Measurements from ENCODE around the gene FNIP1.
"Not testable (repeated sequence)": the region's sequence is repeated elsewhere in the genome, so short reads cannot be mapped to it uniquely, and the experiment has no call there.

The FNIP1 gene

GRCh38 chr5:131782717-131783116 is 14.1 kb downstream of the FNIP1 start:
- no peak for TF ChIP-seq CTCF (IDR thresholded peaks at IDR 0.05; ENCODE audit: insufficient read depth, low read length, missing control alignments)
- ChIA-PET POLR2A (no interaction called here), CTCF (no interaction called here)
- no peak for DNase-seq (ENCODE audit: low read depth, low spot score)
- no peak overlapping the region for H3K4me3 ChIP-seq (ENCODE audit: low read depth, low read length)

- POLR2A ChIA-PET; H3K4me3 ChIP-seq (ENCODE audit: low read depth, low read length); CTCF ChIA-PET; DNase-seq (ENCODE audit: low read depth, low spot score): not testable (repeated sequence)
Observed at GRCh38 chr5:131778141-131778540, 18.7 kb downstream of the FNIP1 start.

GRCh38 chr5:131776450-131776849 is 20.4 kb downstream of the FNIP1 start:
- no peak for DNase-seq (ENCODE audit: low read depth, low spot score)
- ChIA-PET CTCF (no interaction called here), POLR2A (no interaction called here)
- no peak overlapping the region for H3K4me3 ChIP-seq (ENCODE audit: low read depth, low read length)
- TF ChIP-seq CTCF (IDR thresholded peaks at IDR 0.05; ENCODE audit: insufficient read depth, low read length, missing control alignments) = no peak

GRCh38 chr5:131774652-131775367 is 22.0 kb downstream of the FNIP1 start:
- CTCF ChIA-PET = interaction anchor here (0.8 to 0.9 kb wide), 2 partner anchors 13 to 21 kb away, joined by 3 to 4 read pairs; no protein-coding TSS in a partner anchor
- H3K4me3 ChIP-seq (ENCODE audit: low read depth, low read length) = no peak overlapping the region
- POLR2A ChIA-PET = no interaction called here
- TF ChIP-seq CTCF (IDR thresholded peaks at IDR 0.05; ENCODE audit: insufficient read depth, low read length, missing control alignments) = no peak
- DNase-seq (ENCODE audit: low read depth, low spot score) = no peak

GRCh38 chr5:131773805-131774204 is 23.0 kb downstream of the FNIP1 start:
- ChIA-PET POLR2A (no interaction called here), CTCF (no interaction called here)
- no peak for DNase-seq (ENCODE audit: low read depth, low spot score)
- H3K4me3 ChIP-seq (ENCODE audit: low read depth, low read length) = no peak overlapping the region
- no peak for TF ChIP-seq CTCF (IDR thresholded peaks at IDR 0.05; ENCODE audit: insufficient read depth, low read length, missing control alignments)

GRCh38 chr5:131771692-131772091 is 25.1 kb downstream of the FNIP1 start:
- POLR2A ChIA-PET = no interaction called here
- CTCF ChIA-PET = no interaction called here

More at GRCh38 chr5:131771692-131772091, 25.1 kb downstream of the FNIP1 start:
- H3K4me3 ChIP-seq (ENCODE audit: low read depth, low read length) = no peak overlapping the region
- no peak for DNase-seq (ENCODE audit: low read depth, low spot score)
- no peak for TF ChIP-seq CTCF (IDR thresholded peaks at IDR 0.05; ENCODE audit: insufficient read depth, low read length, missing control alignments)
